Stimulated activated CD8-positive, alpha-beta memory T cell treated with anti-CD3 and anti-CD28 coated beads, Interleukin-4, amount 100 ng/mL, for 4 hours (primary cell): ENCODE data around the gene NUP85.
A peak's percentile ranks its signal among the peaks of the same experiment; 100 is the strongest.
"Not testable (repeated sequence)": the region's sequence is repeated elsewhere in the genome, so short reads cannot be mapped to it uniquely, and the experiment has no call there.

ENCODE experiments used
- DNase-seq, 2 donors: peaks; one replicate each; pipeline ENCODE4 v3.0.0-alpha.2; 2020; ENCODE audit warnings: low read depth in 2 of 2, low spot score in 1 of 2

Gene NUP85

DNA sequence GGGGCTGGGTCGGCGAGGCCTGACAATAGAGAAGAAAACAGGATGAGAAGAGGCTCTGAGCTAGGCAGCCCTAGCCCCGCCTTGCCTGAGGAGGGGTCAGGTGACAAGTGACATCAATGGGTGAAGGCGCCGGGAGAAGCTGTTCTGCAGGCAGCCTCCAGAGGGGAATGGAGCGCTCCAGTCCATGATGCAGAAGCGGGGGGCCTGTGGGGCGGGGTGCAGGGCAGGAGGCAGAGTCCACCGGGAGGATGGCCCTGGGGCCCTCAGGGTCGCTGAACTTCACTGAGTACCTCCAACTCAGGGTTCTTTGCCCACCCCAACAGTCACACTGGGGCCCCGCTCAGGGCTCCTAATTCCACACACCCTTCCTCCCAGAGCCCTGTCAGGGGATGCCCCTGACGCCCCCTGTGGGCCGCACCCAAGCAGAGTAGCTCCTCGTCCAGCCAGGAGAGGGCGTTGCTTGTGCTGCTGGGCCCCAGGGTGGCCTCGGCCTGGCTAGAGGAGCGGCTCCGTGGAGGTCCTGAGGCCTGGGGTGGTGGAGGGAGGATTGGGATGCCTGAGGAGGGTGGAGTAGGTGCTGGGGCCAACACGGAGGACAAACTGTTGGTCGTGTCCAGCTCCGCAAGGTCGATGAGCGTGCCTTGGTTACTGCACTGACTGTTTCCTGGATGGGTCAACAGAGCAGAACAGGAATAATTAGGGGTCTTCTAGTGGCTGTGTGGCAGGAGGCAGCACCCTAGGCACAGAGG is 35.1 kb downstream of the NUP85 start:
- no peak for DNase-seq

DNA sequence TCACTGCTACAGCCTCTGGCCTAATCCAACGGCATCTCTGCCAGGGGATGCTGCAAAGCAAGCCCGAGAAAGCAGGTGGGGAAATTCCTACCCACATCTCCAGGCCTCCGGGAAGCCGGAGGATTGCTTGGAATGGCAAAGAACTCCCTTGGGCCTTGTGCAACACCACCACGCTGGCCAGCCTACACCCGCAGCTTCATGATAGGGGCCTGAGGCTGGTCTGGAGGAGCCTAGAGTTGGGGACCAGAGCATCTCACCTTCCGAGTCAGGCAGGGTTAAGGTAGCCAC is 35.6 kb downstream of the NUP85 start:
- DNase-seq: no peak

- DNase-seq: no peak
Measured at GRCh38 chr17:75241502-75241901, 36.0 kb downstream of the NUP85 start.

- DNase-seq: no peak
Measured at GRCh38 chr17:75241996-75242460, 36.5 kb downstream of the NUP85 start.

DNA sequence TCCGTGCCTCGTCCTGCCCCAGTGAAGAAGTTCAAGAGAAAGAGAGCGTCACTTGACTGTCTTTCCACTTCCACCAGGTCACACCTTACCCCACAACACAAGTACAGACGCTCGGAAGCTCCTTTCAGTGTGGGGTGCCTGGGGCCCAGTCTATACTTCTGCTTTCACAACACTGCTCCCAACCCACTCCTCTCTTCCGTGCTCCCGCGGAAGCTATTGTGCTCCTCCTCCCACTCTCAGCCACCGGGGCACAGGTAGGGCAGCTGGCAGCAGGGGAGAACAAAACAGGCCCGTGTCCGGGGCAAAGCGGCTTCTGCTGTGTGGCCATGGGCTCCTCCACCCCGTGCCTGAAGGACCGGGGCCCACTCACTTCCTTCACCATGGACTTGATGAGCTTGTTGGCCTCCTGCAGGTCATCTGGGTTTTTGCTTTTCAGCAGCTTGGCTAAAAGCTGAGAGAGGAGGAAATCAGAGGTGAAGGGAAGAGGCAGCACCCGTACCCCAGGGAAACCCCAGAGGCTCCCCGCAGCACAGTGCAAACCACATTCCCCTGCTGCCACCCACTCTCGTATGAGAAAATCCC is 37.1 kb downstream of the NUP85 start:
- DNase-seq: no peak

- no peak for DNase-seq
Measured at GRCh38 chr17:75244133-75244866, 38.8 kb downstream of the NUP85 start.

GRCh38 chr17:75245011-75245410 is 39.5 kb downstream of the NUP85 start:
- no peak for DNase-seq

- no peak for DNase-seq
Measured at GRCh38 chr17:75246404-75246803, 40.9 kb downstream of the NUP85 start.

- no peak for DNase-seq
Measured at GRCh38 chr17:75249564-75249963, 44.1 kb downstream of the NUP85 start.

GRCh38 chr17:75250009-75250471 is 44.6 kb downstream of the NUP85 start:
- DNase-seq: peak; percentile 62 to 79

DNA sequence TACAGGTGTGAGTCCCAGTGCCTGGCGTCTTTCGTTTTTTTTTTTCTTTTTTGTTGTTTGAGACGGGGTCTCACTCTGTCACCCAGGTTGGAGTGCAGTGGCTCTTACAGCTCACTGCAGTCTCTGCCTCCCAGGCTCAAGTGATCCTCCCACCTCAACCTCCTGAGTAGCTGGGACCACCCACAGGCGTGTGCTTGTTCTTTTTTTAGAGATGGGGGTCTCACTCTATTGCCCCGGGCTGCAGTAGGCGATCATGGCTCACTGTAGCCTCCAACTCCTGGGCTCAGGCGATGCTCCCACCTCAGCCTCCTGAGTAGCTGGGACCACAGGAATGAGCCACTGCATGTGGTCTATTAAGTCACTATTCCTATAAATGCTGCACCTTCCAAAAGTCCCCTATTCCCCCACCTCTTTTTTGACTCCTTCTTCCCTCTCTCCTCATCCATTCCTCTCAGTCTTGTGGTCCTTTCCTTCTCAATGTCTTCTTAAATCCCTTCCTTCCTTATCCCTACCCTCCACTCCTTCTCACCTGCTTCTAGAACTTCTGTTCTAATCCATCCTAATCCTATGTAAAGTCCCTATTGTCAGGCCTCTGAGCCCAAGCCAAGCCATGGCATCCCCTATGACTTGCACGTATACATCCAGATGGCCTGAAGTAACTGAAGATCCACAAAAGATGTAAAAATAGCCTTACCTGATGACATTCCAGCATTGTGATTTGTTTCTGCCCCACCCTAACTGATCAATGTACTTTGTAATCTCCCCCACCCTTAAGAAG is 46.7 kb downstream of the NUP85 start:
- DNase-seq: no peak

DNA sequence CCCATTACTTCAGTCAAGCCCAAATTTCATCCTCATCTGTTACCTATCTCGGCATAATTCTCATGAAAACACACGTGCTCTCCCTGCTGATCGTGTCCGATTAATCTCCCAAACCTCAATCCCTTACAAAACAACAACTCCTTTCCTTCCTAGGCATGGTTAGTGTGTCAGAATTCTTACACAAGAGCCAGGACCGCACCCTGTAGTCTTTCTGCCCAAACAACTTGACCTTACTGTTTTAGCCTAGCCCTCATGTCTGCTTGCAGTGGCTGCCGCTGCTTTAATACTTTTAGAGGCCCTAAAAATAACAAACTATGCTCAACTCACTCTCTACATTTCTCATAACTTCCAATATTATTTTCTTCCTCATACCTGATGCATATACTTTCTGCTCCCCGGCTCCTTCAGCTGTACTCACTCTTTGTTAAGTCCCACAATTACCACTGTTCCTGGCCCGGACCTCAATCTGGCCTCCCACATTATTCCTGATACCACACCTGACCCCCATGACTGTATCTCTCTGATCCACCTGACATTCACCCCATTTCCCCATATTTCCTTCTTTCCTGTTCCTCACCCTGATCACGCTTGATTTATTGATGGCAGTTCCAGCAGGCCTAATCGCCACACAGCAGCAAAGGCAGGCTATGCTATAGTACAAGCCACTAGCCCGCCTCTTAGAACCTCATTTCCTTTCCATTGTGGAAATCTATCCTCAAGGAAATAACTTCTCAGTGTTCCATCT is 50.6 kb downstream of the NUP85 start:
- DNase-seq: not testable (repeated sequence)

DNA sequence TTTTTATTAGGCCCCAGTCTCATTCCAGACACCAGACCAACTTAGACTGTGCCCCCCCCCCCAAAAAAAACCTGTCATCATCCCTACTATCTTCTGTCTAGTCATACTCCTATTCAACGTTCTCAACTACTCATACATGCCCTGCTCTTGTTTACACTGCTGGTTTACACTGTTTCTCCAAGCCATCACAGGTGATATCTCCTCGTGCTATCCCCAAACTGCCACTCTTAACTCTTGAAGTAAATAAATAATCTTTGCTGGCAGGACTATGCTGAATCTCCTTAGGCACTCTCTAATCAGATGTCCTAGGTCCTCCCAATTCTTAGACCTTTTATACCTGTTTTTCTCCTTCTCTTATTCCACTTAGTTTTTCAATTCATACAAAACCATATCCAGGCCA is 51.7 kb downstream of the NUP85 start:
- DNase-seq: not testable (repeated sequence)

DNA sequence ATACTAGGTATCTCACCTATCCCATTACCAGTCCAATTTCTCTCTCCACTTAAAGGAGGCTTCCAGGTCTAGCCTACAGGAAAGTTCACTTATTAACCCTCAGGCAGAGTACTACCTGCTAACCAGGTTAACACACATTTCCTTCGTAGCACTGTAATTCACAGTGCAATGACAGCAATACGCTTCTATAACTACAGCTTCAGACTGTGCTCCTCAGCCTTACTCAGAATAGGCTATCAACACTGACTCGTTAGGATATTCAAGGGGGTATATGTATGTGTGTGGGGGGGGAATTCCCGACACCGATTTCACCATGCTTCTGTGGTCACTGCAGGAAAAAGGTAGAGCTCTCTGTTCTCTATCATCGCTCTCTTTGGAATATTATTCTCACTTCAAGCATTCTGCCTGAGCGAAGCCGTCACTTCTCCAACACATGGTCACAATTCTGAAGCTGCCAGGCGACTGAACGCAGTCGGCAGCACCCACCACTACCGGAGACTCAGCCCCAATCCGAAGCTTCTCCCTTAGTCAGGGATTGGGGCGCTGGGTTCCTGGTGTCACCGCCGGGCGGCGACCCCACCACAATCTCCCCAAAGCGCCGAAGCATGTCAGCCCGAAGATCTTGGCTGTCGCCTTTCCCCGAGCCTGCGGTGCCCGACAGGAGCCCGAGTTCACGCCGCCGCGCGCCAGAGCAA is 55.3 kb downstream of the NUP85 start:
- peak; percentile 21 to 24 for DNase-seq

DNA sequence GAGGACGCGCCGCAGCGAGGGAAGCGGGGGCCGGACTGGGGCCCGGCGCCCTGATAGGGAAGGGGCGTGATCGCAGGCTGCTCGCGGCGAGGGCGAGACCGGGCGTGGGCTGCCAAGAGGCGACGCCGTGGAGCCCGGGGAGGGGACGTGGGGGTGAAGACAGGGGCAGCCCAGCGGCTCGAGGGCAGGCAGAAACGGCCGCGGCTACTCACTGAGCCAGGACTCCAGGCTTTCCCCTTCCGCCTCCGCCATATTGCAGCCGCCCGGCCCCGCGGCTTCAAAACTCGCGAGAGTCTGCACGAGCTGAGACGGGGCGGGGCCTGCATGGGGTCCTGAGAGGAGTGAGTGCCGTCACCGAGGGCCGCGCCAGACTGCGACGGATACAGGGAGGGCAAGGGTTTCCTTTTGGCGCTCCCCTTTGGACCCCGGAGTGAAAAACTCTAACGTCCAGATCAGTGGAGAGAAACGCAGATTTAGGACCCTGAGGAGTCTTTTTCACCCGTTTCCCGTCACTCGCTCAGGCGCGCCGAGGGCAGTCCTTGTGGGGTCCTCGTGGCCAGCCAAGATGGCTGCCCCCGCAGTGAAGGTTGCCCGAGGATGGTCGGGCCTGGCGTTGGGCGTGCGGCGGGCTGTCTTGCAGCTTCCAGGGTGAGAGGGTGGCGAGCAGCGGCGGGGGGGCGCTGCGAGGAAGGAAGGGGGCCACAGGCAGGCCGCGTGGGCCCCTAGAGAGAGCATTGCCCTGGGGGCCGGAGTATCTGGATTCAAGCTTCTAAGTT is 56.0 kb downstream of the NUP85 start, which contains the start of the genes GGA3 and MRPS7:
TSS of gene GGA3 (minus strand) at position 271 of the 776 bp plus-strand sequence. CDS start at position 252, 19 bp downstream.
TSS of gene MRPS7 (plus strand) at position 544 of the 776 bp plus-strand sequence. CDS start at position 566, 22 bp downstream.
- peak; percentile 90 to 91 for DNase-seq

DNA sequence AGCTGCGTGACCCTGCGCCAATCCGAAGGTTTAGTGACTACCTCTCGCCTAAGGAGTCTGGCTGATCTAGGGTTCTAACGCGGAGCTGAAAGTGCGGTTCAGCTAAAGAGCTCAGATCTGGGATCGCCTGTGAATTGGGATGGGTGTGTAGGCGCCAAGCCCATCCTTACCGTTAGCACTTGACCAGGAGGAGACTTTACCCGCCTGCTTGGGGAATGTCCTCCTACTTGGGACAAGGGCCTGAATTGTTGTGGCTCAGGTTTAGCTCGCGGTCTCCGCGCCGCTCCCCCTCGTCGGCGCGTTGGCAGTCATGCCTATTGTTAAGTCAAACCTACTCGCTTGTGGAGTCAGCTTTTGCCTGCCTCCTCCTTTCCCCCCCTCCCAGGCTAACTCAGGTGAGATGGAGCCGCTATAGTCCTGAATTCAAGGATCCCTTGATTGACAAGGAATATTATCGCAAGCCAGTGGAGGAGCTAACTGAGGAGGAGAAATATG is 56.7 kb downstream of the NUP85 start:
- no peak for DNase-seq

DNA sequence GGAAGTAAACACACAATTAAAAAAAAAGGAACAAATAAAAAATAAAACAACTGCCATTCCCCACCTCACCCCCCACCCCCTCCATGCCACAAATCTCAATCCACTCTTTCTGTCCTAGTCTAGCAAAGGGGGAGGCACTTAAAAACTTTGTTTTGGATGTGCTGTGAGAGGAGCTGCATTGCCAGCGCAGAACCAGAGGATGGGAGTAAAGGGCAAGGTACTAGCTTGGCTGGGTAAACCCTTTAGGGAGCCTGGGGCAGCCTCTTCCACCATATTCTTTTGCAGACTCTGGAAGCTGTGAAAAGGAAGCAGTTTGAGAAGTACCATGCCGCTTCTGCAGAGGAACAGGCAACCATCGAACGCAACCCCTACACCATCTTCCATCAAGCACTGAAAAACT is 57.6 kb downstream of the NUP85 start:
- DNase-seq: no peak

DNA sequence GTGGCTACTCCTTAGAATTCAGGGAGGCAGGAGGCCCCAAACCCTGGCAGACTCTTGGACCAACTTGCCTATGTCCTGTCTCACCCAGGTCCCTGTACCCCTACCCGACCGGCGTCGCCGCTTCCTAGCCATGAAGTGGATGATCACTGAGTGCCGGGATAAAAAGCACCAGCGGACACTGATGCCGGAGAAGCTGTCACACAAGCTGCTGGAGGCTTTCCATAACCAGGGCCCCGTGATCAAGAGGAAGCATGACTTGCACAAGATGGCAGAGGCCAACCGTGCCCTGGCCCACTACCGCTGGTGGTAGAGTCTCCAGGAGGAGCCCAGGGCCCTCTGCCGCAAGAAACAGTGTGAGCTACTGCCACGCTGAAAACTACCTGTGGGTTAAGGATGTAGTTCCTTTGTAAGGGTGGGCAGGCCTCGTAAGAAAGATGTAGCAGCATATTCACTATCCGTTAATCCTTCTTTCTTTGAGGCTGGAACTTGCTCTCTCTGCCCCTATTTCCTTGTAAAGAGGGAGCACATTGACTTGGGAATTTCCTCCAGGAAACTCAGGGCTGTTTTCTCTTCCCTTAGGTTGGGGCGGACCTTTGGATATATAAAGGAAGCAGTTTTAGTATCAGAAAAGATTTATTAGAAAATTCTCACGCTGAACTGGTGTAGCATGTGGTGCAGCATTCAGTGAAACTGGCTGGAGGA is 60.3 kb downstream of the NUP85 start:
- DNase-seq: no peak
